Sigmoid colon (tissue), 7 donors: ENCODE results near the gene PALMD. TPM values are rescaled to one million over a fixed set of nuclear protein-coding genes. Genes with fewer than 3 reads are reported as not detected.

Experiments used
- DNase-seq: peaks from one replicate; pipeline ENCODE4 v3.0.0-alpha.2; 2019
- H3K27ac ChIP-seq, 4 donors: fragments of 200-600 bp; sonication (generic); one replicate each; pipeline ENCODE4 v1.5.1; 2016 to 2019; ENCODE audit warnings: mild to moderate bottlenecking in 1 of 4
- H3K27me3 ChIP-seq, 3 donors: fragments of 200-600 bp; sonication (generic); one replicate each; pipeline ENCODE4 v1.5.1; 2019; ENCODE audit warnings: mild to moderate bottlenecking in 1 of 3
- H3K36me3 ChIP-seq, 4 donors: fragments of 200-600 bp; sonication (generic); one replicate each; pipeline ENCODE4 v1.5.1; 2016 to 2019
- H3K4me1 ChIP-seq, 4 donors: fragments of 200-600 bp; sonication (generic); one replicate each; pipeline ENCODE4 v1.5.1; 2017 to 2019
- H3K4me3 ChIP-seq, 4 donors: fragments of 200-600 bp; sonication (generic); one replicate each; pipeline ENCODE4 v1.5.1; 2017 to 2019; ENCODE audit warnings: mild to moderate bottlenecking in 2 of 4, moderate library complexity in 1 of 4
- H3K9me3 ChIP-seq, 4 donors: fragments of 200-600 bp in 3 of 4; sonication (generic) in 3 of 4; one replicate each; pipeline versions ENCODE4 v1.5.1 to v1.6.1; 2013 to 2019
- CTCF ChIP-seq, 4 experiments: fragments of 450-650 bp in 3 of 4; fragments of 200-600 bp in 1 of 4; IDR thresholded peaks; one replicate each; pipeline ENCODE4 v1.5.1; 2016 to 2019; ENCODE audit warnings: antibody characterized with exemption in 4 of 4, mild to moderate bottlenecking in 3 of 4, moderate library complexity in 2 of 4
- EP300 ChIP-seq, 4 donors: sonication (generic); formaldehyde crosslinking; IDR thresholded peaks; one replicate each; pipeline ENCODE4 v1.6.1; 2017; ENCODE audit warnings: antibody characterized with exemption in 4 of 4
- POLR2A ChIP-seq, 2 donors: fragments of 450-650 bp; IDR thresholded peaks; one replicate each; pipeline ENCODE4 v1.6.1; 2016; ENCODE audit warnings: antibody characterized with exemption in 2 of 2, mild to moderate bottlenecking in 2 of 2, moderate library complexity in 2 of 2
- POLR2AphosphoS5 ChIP-seq, 4 donors: sonication (generic); formaldehyde crosslinking; IDR thresholded peaks; one replicate each; pipeline ENCODE4 v1.6.1; 2017; ENCODE audit warnings: antibody characterized with exemption in 4 of 4
- WGBS, 2 donors: extraction: QIAGEN DNeasy Blood & Tissue Kit; methylation state at CpG; one replicate each; pipeline ENCODE4 v1.1.7; 2013; 5-methylcytosine and 5-hydroxymethylcytosine counted together
- intact Hi-C: fragments of 100-400 bp; cut with DNase I; formaldehyde crosslinking; loops from one replicate; pipeline ENCODE4 v1.15.1; 2023
- polyA plus RNA-seq, 3 donors: library from polyadenylated mRNA; stranded (reverse); fragments of 200-250 nt; gene quantifications; one replicate each; pipeline ENCODE4 v1.2.3, GENCODE V29; 2013
- total RNA-seq, 4 donors: library from RNA; depleted of rRNA; stranded (reverse); fragments of >200 nt; gene quantifications; one replicate each; pipeline ENCODE4 v1.1.0, GENCODE V29; 2016
- donor health status: healthy with polysubstance abuse.
- donor health status: Bipolar disorder and iron deficiency.
- donor health status: healthy.

The PALMD gene
- total and polyA plus RNA-seq, 7 donors, result 0.92 to 20.2 (median 8.1) TPM

- DNase-seq, result no peak
- intact Hi-C loops, result no loop called here
- Histone ChIP-seq H3K36me3 (no peaks in the 10 kb centered on the region), H3K4me1 (peaks cover 0 to 4% (median 0%) of the 10 kb centered on the region in 4 donors), H3K4me3 (no peak overlapping the region), H3K27me3 (no peaks in the 10 kb centered on the region), H3K9me3 (no peaks in the 10 kb centered on the region), H3K27ac (no peak overlapping the region)
- TF ChIP-seq POLR2AphosphoS5 (IDR thresholded peaks at IDR 0.05) (no peak), CTCF (IDR thresholded peaks at IDR 0.05) (no peak), POLR2A (IDR thresholded peaks at IDR 0.05) (no peak)
- 61 to 65% methylated on average over 3 of the region's 3 CpGs for WGBS, 2 donors
Measured at GRCh38 chr1:99601208-99601607, 44.7 kb upstream of the PALMD start.

GRCh38 chr1:99601709-99602403, 44.1 kb upstream of the PALMD start:
- Histone ChIP-seq H3K36me3 (no peaks in the 10 kb centered on the region), H3K4me3 (no peak overlapping the region), H3K4me1 (peaks cover 0 to 4% (median 0%) of the 10 kb centered on the region in 4 donors), H3K27me3 (no peaks in the 10 kb centered on the region), H3K9me3 (no peaks in the 10 kb centered on the region), H3K27ac (peak overlapping the region in 1 of 4 donors; percentile 16)
- intact Hi-C loops, result no loop called here
- 79 to 91% methylated on average over 4 of the region's 4 CpGs for WGBS, 2 donors
- DNase-seq, result no peak
- TF ChIP-seq POLR2AphosphoS5 (IDR thresholded peaks at IDR 0.05), result no peak
- no peak for TF ChIP-seq EP300 (IDR thresholded peaks at IDR 0.05)
- TF ChIP-seq CTCF (IDR thresholded peaks at IDR 0.05), result no peak
- no peak for TF ChIP-seq POLR2A (IDR thresholded peaks at IDR 0.05)

- intact Hi-C loops, result no loop called here
- DNase-seq, result no peak
- no peaks in the 10 kb centered on the region for H3K27me3 ChIP-seq
- H3K4me1 ChIP-seq, result peaks cover 0 to 4% (median 0%) of the 10 kb centered on the region in 4 donors
- no peaks in the 10 kb centered on the region for H3K9me3 ChIP-seq
- 37 to 66% methylated on average over 1 of the region's 1 CpG for WGBS, 2 donors
- H3K27ac ChIP-seq, result peak overlapping the region in 1 of 4 donors; percentile 16
- H3K4me3 ChIP-seq, result no peak overlapping the region
- no peak for TF ChIP-seq POLR2AphosphoS5 (IDR thresholded peaks at IDR 0.05)
- TF ChIP-seq CTCF (IDR thresholded peaks at IDR 0.05), result no peak
- TF ChIP-seq POLR2A (IDR thresholded peaks at IDR 0.05), result no peak
- no peak for TF ChIP-seq EP300 (IDR thresholded peaks at IDR 0.05)
- no peaks in the 10 kb centered on the region for H3K36me3 ChIP-seq
Measured at GRCh38 chr1:99602404-99602969, 43.4 kb upstream of the PALMD start.

GRCh38 chr1:99603699-99604560, 42.0 kb upstream of the PALMD start:
- H3K9me3 ChIP-seq, result no peaks in the 10 kb centered on the region
- no peak overlapping the region for H3K4me3 ChIP-seq
- H3K4me1 ChIP-seq, result peaks cover 0 to 4% (median 0%) of the 10 kb centered on the region in 4 donors
- H3K36me3 ChIP-seq, result no peaks in the 10 kb centered on the region
- H3K27ac ChIP-seq, result peak overlapping the region in 2 of 4 donors; percentile 27 to 47
- TF ChIP-seq CTCF (IDR thresholded peaks at IDR 0.05) (no peak), POLR2AphosphoS5 (IDR thresholded peaks at IDR 0.05) (no peak), POLR2A (IDR thresholded peaks at IDR 0.05) (no peak), EP300 (IDR thresholded peaks at IDR 0.05) (no peak)
- no peak for DNase-seq
- WGBS, 2 donors, result 54 to 65% methylated on average over 1 of the region's 1 CpG
- intact Hi-C loops, result no loop called here
- H3K27me3 ChIP-seq, result no peaks in the 10 kb centered on the region
